Stimulated activated CD4-positive, alpha-beta T cell treated with anti-CD3 and anti-CD28 coated beads, Interleukin-1b, Interleukin-23, amount 100 ng/mL, for 24 hours (primary cell): Measurements from ENCODE around the gene AIM2.
"Not testable (repeated sequence)": the region's sequence is repeated elsewhere in the genome, so short reads cannot be mapped to it uniquely, and the experiment has no call there.

Experiments
- DNase-seq, 4 experiments: peaks; one replicate each; pipeline ENCODE4 v3.0.0-alpha.2; 2020; ENCODE audit warnings: low read depth in 4 of 4, low spot score in 1 of 4

The AIM2 gene, protein sequence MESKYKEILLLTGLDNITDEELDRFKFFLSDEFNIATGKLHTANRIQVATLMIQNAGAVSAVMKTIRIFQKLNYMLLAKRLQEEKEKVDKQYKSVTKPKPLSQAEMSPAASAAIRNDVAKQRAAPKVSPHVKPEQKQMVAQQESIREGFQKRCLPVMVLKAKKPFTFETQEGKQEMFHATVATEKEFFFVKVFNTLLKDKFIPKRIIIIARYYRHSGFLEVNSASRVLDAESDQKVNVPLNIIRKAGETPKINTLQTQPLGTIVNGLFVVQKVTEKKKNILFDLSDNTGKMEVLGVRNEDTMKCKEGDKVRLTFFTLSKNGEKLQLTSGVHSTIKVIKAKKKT

DNA sequence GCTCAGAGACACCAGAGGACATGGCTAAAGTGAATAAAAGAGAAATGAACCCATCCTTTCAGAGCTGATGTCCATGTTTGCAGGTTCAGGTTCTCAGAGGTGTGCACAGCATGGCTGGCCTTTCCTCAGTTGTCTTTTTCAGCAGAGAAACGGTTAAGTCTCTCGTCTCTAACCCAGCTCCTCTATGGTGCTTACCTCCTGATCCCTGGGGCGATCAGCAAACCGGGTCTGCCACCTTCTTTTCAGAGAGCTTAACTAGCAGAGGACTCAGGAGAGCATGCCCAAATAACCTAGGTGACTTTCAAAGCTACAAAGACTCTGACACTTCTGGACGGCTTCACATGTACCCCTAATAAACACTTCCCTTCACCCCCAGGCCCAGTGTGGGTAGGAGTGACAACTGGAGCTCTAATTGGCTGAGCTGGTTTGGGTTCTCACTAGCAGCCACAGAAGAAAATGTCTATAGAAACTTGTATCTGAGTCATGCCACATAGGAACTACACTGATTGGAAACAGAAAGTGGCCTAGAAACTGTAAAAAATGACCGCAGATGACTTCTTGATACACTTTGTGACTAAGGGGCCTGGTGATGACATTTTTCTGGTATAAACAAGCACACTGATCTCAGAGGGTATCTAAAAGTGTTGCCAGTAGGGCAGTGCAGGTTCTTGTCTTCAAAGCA, at the start of gene AIM2:
TSS of gene AIM2 (minus strand) at position 329 of the 682 bp plus-strand sequence. CDS start 3,267 bp downstream, outside the sequence.
- peak; percentile 14 to 57 (median 30) for DNase-seq

- no peak for DNase-seq
Measured at GRCh38 chr1:159123587-159123986, 47.0 kb upstream of the AIM2 start.

DNA sequence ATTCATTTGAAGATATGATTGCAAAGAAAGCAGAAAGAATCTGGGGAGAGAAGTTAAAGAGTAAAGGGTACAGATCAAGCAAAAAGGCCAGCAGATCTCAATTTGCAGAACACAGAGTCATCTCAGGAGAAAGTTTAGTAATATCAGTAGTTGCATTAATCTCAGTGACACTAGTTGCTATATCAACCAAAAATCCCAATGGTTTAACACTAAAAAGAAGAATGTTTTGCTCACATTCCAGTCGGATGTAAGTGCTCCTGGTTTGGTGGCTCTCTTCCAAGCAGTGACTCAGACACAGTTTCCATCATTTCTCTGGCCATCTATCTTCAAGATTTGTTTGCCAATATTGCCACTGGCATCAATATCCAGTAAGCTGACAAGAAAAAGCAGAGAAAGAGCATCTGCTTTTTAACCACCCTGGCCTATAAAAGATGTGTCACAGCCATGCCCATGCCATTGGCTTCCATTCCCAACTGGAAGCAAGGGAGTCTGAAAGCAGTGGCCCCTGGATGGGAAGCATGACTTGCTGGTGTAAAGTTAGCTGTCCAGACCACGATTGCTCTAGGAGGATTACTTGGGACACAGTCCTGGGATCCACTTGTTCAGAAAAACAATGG, 45.5 kb upstream of the AIM2 start:
- no peak for DNase-seq

- no peak for DNase-seq
Measured at GRCh38 chr1:159121526-159121925, 45.0 kb upstream of the AIM2 start.

DNA sequence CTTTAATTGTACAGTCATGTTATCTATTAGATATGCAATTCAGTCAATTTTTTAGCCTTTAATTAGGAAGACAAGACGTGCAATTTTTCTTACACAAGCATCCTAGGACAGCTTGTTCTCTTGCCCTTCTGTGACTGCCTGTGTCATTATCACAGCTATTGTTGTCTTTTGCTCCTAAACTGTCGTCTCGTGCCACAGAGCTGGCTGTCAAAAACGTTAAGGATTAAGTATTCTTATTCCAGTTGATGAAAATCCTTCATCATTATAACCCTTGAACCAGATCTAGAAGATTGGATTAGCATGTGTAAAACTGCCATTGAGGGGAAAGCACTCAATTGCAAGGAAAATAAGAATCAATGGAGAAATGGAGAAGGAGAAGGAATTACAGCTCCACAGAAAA, 43.8 kb upstream of the AIM2 start:
- no peak for DNase-seq

DNA sequence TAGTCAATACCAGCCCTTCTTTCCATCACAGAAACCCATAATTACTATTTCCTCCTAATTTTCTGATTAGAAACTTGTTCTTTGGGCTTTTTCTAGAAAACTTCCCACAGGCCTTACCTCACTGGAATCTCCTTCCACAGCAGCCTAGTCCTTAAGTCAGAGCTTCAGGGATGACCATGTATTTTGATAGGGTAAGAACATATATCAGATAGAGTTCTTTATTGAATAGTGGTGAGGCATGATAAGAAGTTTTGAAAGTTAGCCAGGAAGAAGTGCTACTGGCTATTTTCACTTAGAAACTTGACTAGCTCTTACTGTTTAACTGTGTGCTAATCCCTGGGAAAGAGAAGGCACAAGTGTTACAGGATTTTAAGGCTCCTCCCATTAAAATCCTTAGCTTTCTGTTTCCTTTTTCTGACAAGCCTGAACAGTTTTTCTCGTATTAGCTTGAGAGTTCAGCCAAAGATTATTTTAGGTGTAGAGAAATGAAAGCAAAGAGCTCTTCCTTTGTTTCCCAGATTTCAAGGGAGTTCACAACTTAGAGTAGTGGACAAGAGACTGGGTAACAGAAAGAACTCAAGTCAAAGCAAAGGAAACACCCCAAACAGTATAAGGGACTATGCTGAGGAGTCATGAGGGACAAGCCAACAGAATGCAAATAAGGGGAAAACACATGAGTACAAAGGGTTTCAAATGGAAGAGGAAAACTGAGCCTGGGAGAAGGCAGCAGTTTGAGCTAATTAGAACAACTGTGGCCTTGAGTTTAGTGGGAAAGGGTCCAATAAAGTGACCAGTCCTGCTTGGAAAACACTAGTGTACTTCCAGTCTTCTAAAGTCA, 37.2 kb upstream of the AIM2 start:
- no peak for DNase-seq

GRCh38 chr1:159103021-159103420, 26.5 kb upstream of the AIM2 start:
- not testable (repeated sequence) for DNase-seq

- DNase-seq: no peak
Measured at GRCh38 chr1:159100589-159100988, 24.0 kb upstream of the AIM2 start.

DNA sequence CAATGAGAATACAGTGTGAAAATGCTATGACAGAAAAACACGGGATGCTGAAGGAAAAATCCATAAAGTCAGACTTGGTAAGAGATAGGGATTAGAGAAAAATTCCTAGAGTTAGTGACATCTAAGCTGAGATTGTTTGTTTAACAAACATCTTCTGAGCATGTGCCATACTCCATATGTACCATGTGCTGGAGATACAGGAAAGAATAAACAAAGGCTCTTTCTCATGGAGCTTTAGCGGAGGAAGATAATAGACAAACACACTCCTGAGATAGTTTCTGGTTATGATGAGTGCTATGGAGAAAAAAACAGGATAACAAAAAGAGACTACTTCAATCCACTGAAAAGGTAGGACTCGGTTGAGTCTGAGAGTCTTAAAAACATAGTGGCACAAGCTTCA, 22.0 kb upstream of the AIM2 start:
- no peak for DNase-seq

- no peak for DNase-seq
Measured at GRCh38 chr1:159092036-159092760, 15.6 kb upstream of the AIM2 start.

DNA sequence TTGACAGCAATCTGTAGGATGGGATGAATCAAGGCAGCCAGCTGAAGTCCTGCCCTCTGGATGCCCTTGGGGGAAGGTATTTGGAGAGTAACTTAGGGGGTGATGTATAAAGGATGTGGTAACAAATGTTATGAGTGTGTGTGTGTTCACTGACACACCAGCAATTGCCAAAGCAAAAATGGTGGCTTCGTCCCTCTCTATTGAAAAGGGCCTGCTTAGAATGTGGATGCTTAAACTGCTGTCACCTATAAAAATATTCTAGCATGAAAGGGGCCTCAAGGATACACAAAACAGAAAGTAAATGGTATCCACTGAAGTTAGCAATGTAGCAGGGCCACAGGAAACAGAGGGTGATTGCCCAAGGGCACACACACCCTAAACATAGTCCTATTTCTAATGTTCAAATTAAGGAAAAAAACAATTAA, 15.1 kb upstream of the AIM2 start:
- DNase-seq: no peak

DNA sequence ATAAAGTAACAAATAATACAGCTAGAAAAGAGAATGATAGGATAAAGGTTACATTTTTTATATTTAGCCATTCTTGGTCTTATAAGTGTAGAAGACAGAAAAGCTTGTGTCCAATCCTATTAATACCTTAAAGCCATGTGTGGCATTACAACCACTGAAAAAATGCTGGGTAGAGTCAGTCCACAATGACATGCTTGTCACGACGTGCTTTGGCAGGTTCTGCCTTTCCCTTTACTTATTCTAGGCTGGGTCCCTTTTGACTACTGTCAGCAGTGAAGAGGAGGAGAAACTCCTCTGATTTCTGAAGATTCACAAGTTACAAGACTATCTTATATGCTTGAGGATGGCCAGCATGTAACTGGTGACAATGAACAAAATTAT, 14.6 kb upstream of the AIM2 start:
- DNase-seq: no peak

DNA sequence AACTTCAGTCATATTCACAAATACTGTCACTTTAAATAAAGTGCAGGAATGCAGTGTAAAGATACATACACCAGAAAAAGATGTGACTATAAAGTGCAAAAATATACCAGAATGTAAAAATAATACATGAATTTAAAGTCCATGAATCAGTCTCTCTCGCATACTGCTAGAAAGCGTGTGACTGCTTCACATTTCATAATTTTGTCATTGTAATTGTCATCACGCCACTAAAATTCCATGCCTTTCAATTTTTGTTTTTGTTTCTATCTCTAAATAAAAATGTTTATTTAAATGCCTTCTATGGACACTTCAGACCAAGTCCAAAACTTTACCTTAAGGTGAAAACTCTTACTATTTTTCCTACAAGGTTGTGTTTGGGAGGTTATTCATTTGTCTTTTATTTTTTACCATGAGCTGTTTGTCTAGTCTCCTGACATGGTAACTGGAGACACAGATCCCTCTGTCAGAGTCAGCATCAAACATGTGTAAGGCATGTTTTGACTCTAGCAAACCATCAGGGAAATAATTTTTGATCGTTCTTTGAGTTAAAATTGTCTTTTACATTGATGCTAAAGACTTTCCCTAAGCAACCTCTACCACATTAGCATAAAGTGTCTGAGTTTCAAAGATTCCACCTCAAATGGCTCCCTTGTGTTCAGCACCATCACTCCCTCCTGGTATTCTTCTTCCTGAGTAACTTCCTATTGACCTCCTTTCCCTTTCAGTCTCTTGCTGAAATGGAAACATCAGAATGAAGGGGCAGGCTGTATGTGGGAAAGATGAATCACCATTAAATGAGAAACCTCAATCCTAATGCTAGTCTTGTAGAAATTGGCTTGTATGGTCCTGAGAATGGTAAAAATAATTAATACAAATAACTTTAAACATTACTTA, 14.0 kb upstream of the AIM2 start:
- DNase-seq: no peak

DNA sequence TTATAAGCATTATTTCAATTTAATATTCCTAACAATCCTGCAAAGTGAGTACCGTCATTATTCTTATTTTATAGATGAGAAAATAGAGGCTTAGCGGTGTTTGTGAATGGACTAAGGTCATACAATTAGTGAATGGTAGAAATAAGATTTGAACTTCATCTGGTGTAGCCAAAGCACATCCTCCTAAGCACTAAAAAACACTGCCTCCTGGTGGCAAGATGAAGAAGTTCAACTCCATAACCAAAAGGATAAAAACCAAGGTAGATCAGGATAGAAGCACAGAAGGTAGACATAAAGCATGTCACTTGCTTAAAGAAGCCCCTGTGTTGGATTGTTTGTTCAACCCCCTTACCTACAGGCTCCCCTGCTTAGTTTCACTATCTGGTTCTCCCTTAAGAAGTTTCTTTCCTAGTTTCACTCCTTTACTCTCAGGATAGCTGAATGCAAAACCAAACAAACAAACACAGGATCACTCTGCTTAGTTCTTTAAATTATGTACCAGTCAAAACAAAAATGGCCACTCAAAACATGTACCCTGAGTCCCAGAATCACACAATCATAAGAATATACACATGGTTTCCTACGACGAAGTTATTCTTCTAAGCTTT, 12.7 kb upstream of the AIM2 start:
- no peak for DNase-seq

GRCh38 chr1:159088546-159089183, 12.1 kb upstream of the AIM2 start:
- no peak for DNase-seq

DNA sequence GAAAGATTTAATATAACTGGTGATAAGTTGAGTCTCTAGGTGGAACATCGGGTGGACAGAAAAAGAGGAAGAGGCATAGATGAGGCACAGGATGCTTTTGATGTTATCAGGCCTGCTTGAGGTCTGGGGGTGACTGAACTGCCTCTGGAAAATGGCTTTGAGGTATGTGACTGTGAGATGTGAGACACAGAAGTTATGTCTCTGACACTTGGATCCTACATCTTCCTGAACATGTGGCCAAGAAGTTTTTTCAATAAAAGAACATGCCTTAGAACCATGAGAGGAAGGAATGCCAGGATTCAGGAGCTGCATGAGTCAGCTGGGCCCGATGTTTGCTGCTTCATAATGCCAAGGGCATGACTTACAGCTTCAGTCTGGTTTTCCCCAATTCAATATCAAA, 11.5 kb upstream of the AIM2 start:
- no peak for DNase-seq

- no peak for DNase-seq
Measured at GRCh38 chr1:159084867-159085266, 8.3 kb upstream of the AIM2 start.

DNA sequence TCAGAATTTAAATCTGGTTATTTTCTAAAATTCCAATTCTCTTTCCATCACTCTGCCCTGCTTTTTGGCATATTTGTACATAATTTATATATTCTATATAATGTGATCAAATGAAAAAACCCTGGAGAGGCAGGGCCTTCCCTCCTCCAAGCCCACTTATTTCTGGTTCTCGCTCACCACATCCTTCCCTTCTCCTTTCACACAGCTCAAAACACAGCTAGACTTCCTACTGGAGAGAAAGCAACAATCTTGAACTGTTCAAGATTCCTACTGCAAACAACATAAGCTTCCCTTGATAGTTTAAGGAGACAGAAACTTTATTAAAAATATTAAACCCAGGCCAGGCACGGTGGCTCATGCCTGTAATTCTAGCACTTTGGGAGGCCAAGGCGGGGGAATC, 7.6 kb upstream of the AIM2 start:
- no peak for DNase-seq

GRCh38 chr1:159083013-159083412, 6.4 kb upstream of the AIM2 start:
- DNase-seq: no peak
